H1 (cell line): Measurements from ENCODE around the gene ZBTB43. TPM values are rescaled to one million over a fixed set of nuclear protein-coding genes. Genes with fewer than 3 reads are reported as not detected.

ENCODE experiments used
- CTCF ChIA-PET: fragments of 300-600 bp; sonication (Branson Sonifier 250); formaldehyde crosslinking; loops from one replicate; lab custom pipeline; 2021; ENCODE audit not compliant: partially characterized antibody; lab: Charles Lee
- POLR2A ChIA-PET: fragments of 300-600 bp; sonication (Branson Sonifier 250); formaldehyde crosslinking; loops from one replicate; lab custom pipeline; 2021; ENCODE audit warnings: inconsistent platforms; ENCODE audit not compliant: partially characterized antibody; lab: Charles Lee
- DNase-seq, 2 experiments: peaks; one replicate each; pipeline versions ENCODE4 v3.0.0 to v3.0.0-alpha.2; 2010 to 2022; ENCODE audit warnings: low spot score in 2 of 2, low read depth in 1 of 2, mixed read lengths in 1 of 2
- FAIRE-seq: peaks from 2 replicates; lab custom pipeline; 2011; peaks lifted over from hg19 to GRCh38; lab: Jason Lieb, UNC
- H2AFZ ChIP-seq: 2 replicates; pipeline ENCODE4 v1.8.1; 2012; ENCODE audit warnings: low read length, inconsistent platforms
- H2AK5ac ChIP-seq: 2 replicates; pipeline ENCODE4 v1.6.1; 2013; ENCODE audit warnings: low read depth, low read length
- H2BK120ac ChIP-seq: replicated peaks from 2 replicates; pipeline ENCODE3; 2013; ENCODE audit warnings: low read depth, low read length, inconsistent platforms
- H2BK12ac ChIP-seq: 2 replicates; pipeline ENCODE4 v1.6.1; 2013; ENCODE audit warnings: low read depth, low read length
- H2BK15ac ChIP-seq: 2 replicates; pipeline ENCODE4 v1.6.1; 2013; ENCODE audit warnings: low read length
- H2BK20ac ChIP-seq: 2 replicates; pipeline ENCODE4 v1.6.1; 2013; ENCODE audit warnings: low read length
- H2BK5ac ChIP-seq: 2 replicates; pipeline ENCODE4 v1.6.1; 2013; ENCODE audit warnings: low read depth, low read length
- H3K14ac ChIP-seq: 2 replicates; pipeline ENCODE4 v1.6.1; 2013; ENCODE audit warnings: inconsistent platforms; ENCODE audit not compliant: insufficient read length
- H3K18ac ChIP-seq: 2 replicates; pipeline ENCODE4 v1.6.1; 2013; ENCODE audit warnings: low read length; ENCODE audit errors: extremely low read depth
- H3K23ac ChIP-seq: 2 replicates; pipeline ENCODE4 v1.6.1; 2013; ENCODE audit warnings: inconsistent platforms; ENCODE audit not compliant: insufficient read length
- H3K23me2 ChIP-seq: 2 replicates; pipeline ENCODE4 v1.6.1; 2013; ENCODE audit warnings: low read depth, low read length
- H3K27ac ChIP-seq: 2 replicates; pipeline ENCODE4 v1.6.1; 2011; ENCODE audit warnings: low read depth, low read length, inconsistent platforms
- H3K27me3 ChIP-seq, 4 experiments: replicated peaks in 1 of 4; 1 replicate in 1 of 4; 2 replicates in 3 of 4; pipeline versions ENCODE4 v1.6.1 to v1.8.1; 2011 to 2013; ENCODE audit warnings: low read length in 3 of 4, mild to moderate bottlenecking in 3 of 4, inconsistent platforms in 2 of 4, mixed read lengths in 2 of 4, moderate library complexity in 1 of 4; ENCODE audit not compliant: control insufficient read depth in 3 of 4, insufficient read depth in 3 of 4; ENCODE audit errors: extremely low read depth in 1 of 4
- H3K36me3 ChIP-seq, 4 experiments: 2 replicates each; pipeline versions ENCODE4 v1.6.1 to v1.8.1; 2011 to 2013; ENCODE audit warnings: mild to moderate bottlenecking in 4 of 4, low read length in 3 of 4, moderate library complexity in 2 of 4, control low read depth in 1 of 4, inconsistent platforms in 1 of 4; ENCODE audit not compliant: insufficient read depth in 4 of 4, control insufficient read depth in 2 of 4
- H3K4ac ChIP-seq: replicated peaks from 2 replicates; pipeline ENCODE3; 2013; ENCODE audit warnings: low read length, low read depth, mixed read lengths, inconsistent platforms; ENCODE audit not compliant: insufficient read length
- H3K4me1 ChIP-seq, 4 experiments: replicated peaks in 1 of 4; 1 replicate in 1 of 4; 2 replicates in 3 of 4; pipeline versions ENCODE4 v1.6.1 to v1.8.1; 2011 to 2013; ENCODE audit warnings: low read length in 3 of 4, inconsistent platforms in 2 of 4, mixed read lengths in 1 of 4; ENCODE audit not compliant: insufficient read depth in 4 of 4, control insufficient read depth in 3 of 4
- H3K4me2 ChIP-seq, 2 experiments: 2 replicates each; pipeline versions ENCODE4 v1.6.1 to v1.8.1; 2011 to 2013; ENCODE audit warnings: low read depth in 2 of 2, low read length in 2 of 2, control low read depth in 1 of 2, inconsistent platforms in 1 of 2, mild to moderate bottlenecking in 1 of 2; ENCODE audit not compliant: insufficient read depth in 1 of 2
- H3K4me3 ChIP-seq, 4 experiments: fragments of 200-600, 300-600 bp in 1 of 4; sonication (generic), shearing (Covaris generic), sonication (Bioruptor Twin) in 1 of 4; 2 replicates each; pipeline versions ENCODE4 v1.5.1 to v1.8.1; 2011 to 2016; ENCODE audit warnings: low read length in 4 of 4, low read depth in 3 of 4, control low read depth in 2 of 4, inconsistent platforms in 2 of 4, mild to moderate bottlenecking in 2 of 4, mixed read lengths in 1 of 4, moderate library complexity in 1 of 4; ENCODE audit not compliant: insufficient read depth in 2 of 4; ENCODE audit errors: extremely low read depth in 1 of 4
- H3K56ac ChIP-seq: replicated peaks from 2 replicates; pipeline ENCODE3; 2013; ENCODE audit warnings: low read depth, mild to moderate bottlenecking, mixed read lengths, low read length, inconsistent platforms; ENCODE audit not compliant: insufficient read length
- H3K79me1 ChIP-seq: 2 replicates; pipeline ENCODE4 v1.6.1; 2013; ENCODE audit warnings: low read depth, low read length, control low read depth
- H3K79me2 ChIP-seq, 2 experiments: 2 replicates each; pipeline versions ENCODE4 v1.6.1 to v1.8.1; 2012 to 2013; ENCODE audit warnings: low read length in 2 of 2, mild to moderate bottlenecking in 2 of 2, inconsistent platforms in 1 of 2; ENCODE audit not compliant: insufficient read depth in 2 of 2, control insufficient read depth in 1 of 2
- H3K9ac ChIP-seq, 4 experiments: replicated peaks in 1 of 4; 1 replicate in 1 of 4; 2 replicates in 3 of 4; pipeline versions ENCODE4 v1.6.1 to v1.8.1; 2011 to 2013; ENCODE audit warnings: low read depth in 3 of 4, low read length in 3 of 4, control low read depth in 2 of 4, mild to moderate bottlenecking in 2 of 4, moderate library complexity in 2 of 4, inconsistent platforms in 1 of 4; ENCODE audit errors: extremely low read depth in 1 of 4
- H3K9me3 ChIP-seq, 2 experiments: 2 replicates each; pipeline versions ENCODE4 v1.6.1 to v1.8.1; 2012 to 2013; ENCODE audit warnings: mild to moderate bottlenecking in 2 of 2, moderate library complexity in 2 of 2, control low read depth in 1 of 2, inconsistent platforms in 1 of 2, low read depth in 1 of 2, low read length in 1 of 2, mixed read lengths in 1 of 2; ENCODE audit not compliant: insufficient read depth in 2 of 2
- H4K20me1 ChIP-seq, 2 experiments: replicated peaks in 1 of 2; 2 replicates each; pipeline versions ENCODE3 to v1.8.1; 2011 to 2013; ENCODE audit warnings: inconsistent platforms in 2 of 2, low read length in 2 of 2, mild to moderate bottlenecking in 1 of 2; ENCODE audit not compliant: insufficient read depth in 2 of 2, control insufficient read depth in 1 of 2
- H4K5ac ChIP-seq: 2 replicates; pipeline ENCODE4 v1.6.1; 2013; ENCODE audit warnings: low read length, low read depth, mixed read lengths, inconsistent platforms; ENCODE audit not compliant: insufficient read length
- H4K8ac ChIP-seq: 2 replicates; pipeline ENCODE4 v1.8.0; 2013; ENCODE audit warnings: mild to moderate bottlenecking, moderate library complexity, low read length, inconsistent platforms; ENCODE audit not compliant: insufficient read depth; ENCODE audit errors: extremely low read depth
- H4K91ac ChIP-seq: replicated peaks from 2 replicates; pipeline ENCODE3; 2013; ENCODE audit warnings: low read length, mixed read lengths, inconsistent platforms; ENCODE audit not compliant: insufficient read length
- BACH1 ChIP-seq: IDR thresholded peaks from 2 replicates; pipeline ENCODE4 v1.6.1; 2012; ENCODE audit warnings: low read length, improper control_type of control experiment
- CTBP2 ChIP-seq: IDR thresholded peaks from 2 replicates; pipeline ENCODE4 v1.7.0; 2011; ENCODE audit warnings: borderline replicate concordance, mild to moderate bottlenecking, moderate library complexity, mixed read lengths, low read length; ENCODE audit not compliant: insufficient read depth, insufficient read length
- EZH2 ChIP-seq: fragments of 200-600 bp; sonication (generic); IDR thresholded peaks from 2 replicates; pipeline ENCODE4 v1.7.1; 2012; ENCODE audit warnings: low read depth, mild to moderate bottlenecking, moderate library complexity, low read length, inconsistent platforms; ENCODE audit not compliant: severe bottlenecking
- FOSL1 ChIP-seq: IDR thresholded peaks from 2 replicates; pipeline ENCODE4 v1.6.1; 2011; ENCODE audit warnings: mild to moderate bottlenecking, low read depth, low read length, moderate library complexity; ENCODE audit not compliant: insufficient read depth
- POU5F1 ChIP-seq: IDR thresholded peaks from 2 replicates; pipeline ENCODE4 v1.6.1; 2011; ENCODE audit warnings: low read depth, mild to moderate bottlenecking, low read length, moderate library complexity
- TCF12 ChIP-seq: IDR thresholded peaks from 2 replicates; pipeline ENCODE4 v1.6.1; 2011; ENCODE audit warnings: low read depth, mild to moderate bottlenecking, low read length
- WGBS, 2 experiments: shearing (Covaris generic) in 1 of 2; methylation state at CpG; one replicate each; pipeline versions ENCODE4 v1.1.6 to v1.1.7; 2013 to 2015; ENCODE audit warnings: low lambda C conversion rate in 2 of 2, mixed read lengths in 2 of 2, inconsistent platforms in 1 of 2, low coverage in 1 of 2, missing lambda C conversion rate in 1 of 2; ENCODE audit not compliant: insufficient replicate concordance in 2 of 2, insufficient coverage in 1 of 2, insufficient read length in 1 of 2; ENCODE audit errors: extremely low coverage in 1 of 2, missing lambda C conversion rate in 1 of 2; 5-methylcytosine and 5-hydroxymethylcytosine counted together
- polyA plus RNA-seq, 7 experiments: library from polyadenylated mRNA; depleted of rRNA in 3 of 7; stranded (reverse) in 5 of 7; unstranded in 2 of 7; fragments of >200 nt in 5 of 7; fragments of 200-250 nt in 2 of 7; gene quantifications; 1 replicate in 5 of 7; 2 replicates in 1 of 7; 4 replicates in 1 of 7; pipeline versions ENCODE4 v1.2.1 to v1.2.3, GENCODE V29; 2011 to 2013; ENCODE audit warnings: missing spikeins in 2 of 7, mixed read lengths in 2 of 7
- total RNA-seq: library from RNA; stranded (reverse); fragmentation: NEBNext Ultra II Directional; extraction: Animal tissue kit (Norgen Biotek cat#: 25700); gene quantifications from 2 replicates; pipeline ENCODE4 v1.2.1, GENCODE V29; 2021

Gene ZBTB43
- total and polyA plus RNA-seq, 2 of the 8 experiments (the other 6 are each of a cell fraction or from before 2014, with no cell fraction given): 4.1 to 16.7 TPM

- Histone ChIP-seq H2AFZ (peak overlapping the region; percentile 81), H3K36me3 (no peaks in the 10 kb centered on the region), H4K91ac (no peak overlapping the region), H3K79me2 (peaks cover 6 to 37% of the 10 kb centered on the region in 2 experiments; a peak in 3 of 4 replicates), H3K23ac (no peak overlapping the region), H2AK5ac (peak overlapping the region; percentile 17; the same call in 1 of the 2 replicates), H3K27me3 (peaks cover 0 to 2% (median 0%) of the 10 kb centered on the region in 4 experiments; a peak in 1 of 7 replicates), H2BK15ac (no peak overlapping the region), H3K79me1 (peaks cover 4% of the 10 kb centered on the region; the same call in 1 of the 2 replicates), H4K8ac (peak overlapping the region; percentile 86; the same call in 1 of the 2 replicates), H3K9ac (peak overlapping the region in 3 of 4 experiments; percentile 60 to 71 (median 64); a peak in 5 of 7 replicates), H3K18ac (peak overlapping the region; percentile 62; the same call in 1 of the 2 replicates), H3K56ac (no peak overlapping the region), H2BK12ac (peak overlapping the region; percentile 44; the same call in 1 of the 2 replicates), H3K27ac (no peak overlapping the region), H3K4ac (no peak overlapping the region), H3K23me2 (peaks cover 3% of the 10 kb centered on the region; the same call in 1 of the 2 replicates), H2BK5ac (0 out of 2 replicates have a peak overlapping the region, but pooled peaks have one; percentile 22), H3K9me3 (no peaks in the 10 kb centered on the region), H3K4me3 (peak overlapping the region; percentile 76 to 88 (median 81)), H2BK120ac (no peak overlapping the region), H2BK20ac (no peak overlapping the region), H4K20me1 (peaks cover 5 to 8% of the 10 kb centered on the region in 2 experiments), H4K5ac (peak overlapping the region; percentile 73), H3K4me1 (peaks cover 0 to 7% (median 5%) of the 10 kb centered on the region in 4 experiments; a peak in 6 of 7 replicates), H3K4me2 (peak overlapping the region; percentile 78 to 91), H3K14ac (no peak overlapping the region)
- POLR2A ChIA-PET: interaction anchor here (1.1 to 1.6 kb wide), 2 partner anchors 12 to 20 kb away, joined by 3 to 6 read pairs; no protein-coding TSS in a partner anchor
- no peak for DNase-seq
- TF ChIP-seq EZH2: no peak
- no peak for TF ChIP-seq BACH1
- TF ChIP-seq POU5F1: no peak
- TF ChIP-seq FOSL1: no peak
- TF ChIP-seq CTBP2: no peak
- TF ChIP-seq TCF12: no peak
- 78% methylated on average over 16 of the region's 16 CpGs; no CpG with 5 or more reads in 1 of the 2 experiments for WGBS, 2 experiments
- FAIRE-seq: no peak
- CTCF ChIA-PET: interaction anchor here (0.7 to 1.8 kb wide), 3 partner anchors 26 to 99 kb away, joined by 3 to 7 read pairs (median 3); no protein-coding TSS in a partner anchor
These were observed 593 bp upstream of the ZBTB43 start for GRCh38 chr9:126804198-126804695.
